ENCODE data around the gene ZCCHC2.

ZCCHC2 gene

DNA sequence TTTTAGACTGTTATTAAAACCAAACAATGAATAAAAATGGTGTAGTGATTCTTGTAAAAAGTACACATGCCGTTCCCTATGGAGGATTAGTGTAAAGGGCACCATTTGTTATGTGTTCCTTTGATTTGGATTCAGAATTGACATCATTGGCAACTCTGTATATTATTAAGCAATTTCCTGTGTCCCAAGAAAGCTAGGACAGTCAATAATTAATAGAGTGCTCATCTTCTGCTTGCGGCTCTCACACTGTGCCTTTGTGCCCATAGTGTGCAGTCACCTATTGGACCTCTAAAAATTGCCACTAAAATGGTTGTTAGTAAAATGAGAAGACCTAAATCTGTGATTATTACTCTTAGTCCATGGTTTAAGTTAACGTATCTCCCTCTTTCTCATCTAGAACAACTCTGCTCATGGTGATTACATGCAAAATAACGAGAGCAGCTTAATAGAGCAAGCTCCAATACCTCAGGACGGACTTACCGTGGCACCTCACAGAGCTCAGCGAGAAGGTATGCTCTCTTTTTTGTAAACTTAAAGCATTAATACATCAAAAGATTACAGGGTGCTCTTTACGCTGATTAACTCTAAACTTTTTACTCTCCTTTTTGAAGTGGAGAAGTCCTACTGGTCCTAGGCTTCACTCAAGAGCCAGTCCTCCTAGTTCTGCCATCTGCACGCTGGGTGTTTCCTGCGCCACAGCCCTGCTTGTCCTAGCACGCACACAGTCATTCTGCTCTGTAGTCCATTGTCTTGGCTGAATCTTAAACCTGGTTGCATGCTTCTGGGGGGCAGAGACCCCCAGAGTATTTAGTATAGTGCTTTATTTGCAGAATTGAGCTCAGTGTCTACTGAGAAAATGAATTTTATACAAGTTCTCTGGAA lies 16.7 kb downstream of the ZCCHC2 start:
- DNase-seq: no peak

DNA sequence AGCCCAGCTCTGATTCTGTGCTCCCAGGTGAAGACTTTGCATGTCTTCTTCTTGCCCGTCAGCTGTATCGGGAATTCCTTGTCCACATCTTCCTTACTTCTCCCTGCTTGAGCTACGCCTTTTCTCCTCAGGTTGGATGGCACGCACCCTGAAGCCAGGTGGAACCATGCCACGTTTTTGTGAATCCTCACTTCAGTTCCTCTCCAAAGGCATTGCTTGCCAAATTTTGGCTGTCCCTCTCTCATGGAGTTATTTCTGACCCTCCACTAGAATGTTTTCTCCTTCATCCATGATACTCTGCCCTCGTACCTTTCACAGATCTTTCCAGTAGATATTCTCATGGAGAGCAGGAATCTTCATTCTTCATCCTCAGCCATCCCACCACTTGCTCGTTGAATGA lies 20.2 kb downstream of the ZCCHC2 start:
- no peak for DNase-seq

DNA sequence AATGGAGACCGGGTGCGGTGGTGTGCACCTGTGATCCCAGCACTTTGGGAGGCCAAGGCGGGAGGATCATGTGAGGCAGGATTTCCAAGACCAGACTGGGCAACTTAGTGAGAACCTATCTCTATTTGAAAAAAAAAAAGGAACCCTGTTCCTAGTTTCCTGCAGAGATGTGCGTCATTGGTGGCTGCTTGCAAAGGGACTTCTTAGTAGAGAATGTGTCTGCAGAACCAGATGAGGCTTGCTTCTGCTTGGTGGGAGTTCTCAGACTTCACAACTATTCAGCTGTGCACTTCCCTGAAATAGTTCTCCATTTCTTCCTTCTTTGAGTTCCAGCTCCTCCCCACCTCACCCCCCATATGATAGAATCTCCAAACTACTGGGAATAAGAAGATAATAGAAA lies 22.3 kb downstream of the ZCCHC2 start:
- DNase-seq: no peak

DNA sequence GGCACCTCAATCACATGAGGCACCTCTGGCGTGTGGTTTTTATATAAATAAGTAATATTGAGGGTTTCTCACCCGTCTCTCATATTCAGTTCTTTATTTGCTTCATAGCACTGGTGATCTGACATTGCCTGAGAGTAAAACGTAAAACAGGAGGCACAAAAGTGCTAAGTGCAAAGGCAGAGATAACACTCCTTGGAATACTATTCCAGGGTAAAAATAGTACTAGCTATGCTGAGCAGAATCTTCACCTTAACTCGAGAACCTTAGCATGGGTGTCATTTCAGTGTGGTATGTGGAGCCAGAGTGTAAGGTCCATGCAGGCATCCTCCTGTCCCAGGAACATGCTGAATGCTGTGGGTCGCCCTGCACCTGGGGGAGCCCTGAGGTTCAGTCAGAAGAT lies 26.9 kb downstream of the ZCCHC2 start:
- no peak for DNase-seq

DNA sequence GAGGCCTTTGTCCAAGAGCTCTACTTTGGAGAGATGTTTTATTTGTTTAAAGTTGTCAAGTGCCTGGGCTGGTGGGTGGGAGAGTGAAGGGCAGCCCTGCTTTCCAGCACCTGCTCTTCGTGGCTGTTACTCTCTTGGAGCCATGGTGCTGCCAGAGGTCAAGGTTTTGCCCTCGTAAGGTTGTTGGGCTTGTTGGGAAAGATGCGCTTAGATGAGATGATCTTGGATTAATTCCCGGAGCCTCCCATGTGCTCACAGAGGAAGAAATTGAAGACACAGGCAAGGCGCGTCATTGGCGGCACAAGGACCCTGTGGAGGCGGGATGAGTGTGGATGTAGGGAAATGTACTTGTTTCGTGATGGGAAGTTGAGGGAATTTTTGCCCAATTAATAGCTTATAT lies 27.9 kb downstream of the ZCCHC2 start:
- no peak for DNase-seq

DNA sequence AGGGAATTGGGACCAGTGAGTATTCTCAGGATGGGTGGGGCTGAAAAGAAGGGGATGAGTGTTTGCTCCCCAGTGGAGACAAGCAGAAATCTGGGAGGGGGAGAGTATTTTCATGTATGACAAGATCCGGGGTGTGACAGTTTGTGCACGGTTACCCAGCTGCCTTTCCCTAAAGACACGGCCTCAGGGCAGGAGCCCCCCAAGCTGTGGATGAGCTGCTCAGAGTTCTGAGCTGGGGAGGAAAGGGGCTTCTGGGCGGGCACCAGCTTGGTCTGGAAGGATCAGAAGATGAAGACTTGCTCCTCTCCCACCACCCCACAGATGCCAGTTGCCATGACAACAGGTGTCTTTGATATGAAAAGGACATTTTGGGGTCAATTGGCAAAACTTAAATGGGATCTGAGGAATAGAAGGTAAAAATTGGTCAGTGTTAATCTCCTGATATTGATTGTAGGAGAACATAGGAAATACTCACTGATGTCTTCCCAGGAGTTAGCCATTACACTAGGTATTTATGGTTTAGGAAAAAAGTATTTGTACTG lies 29.2 kb downstream of the ZCCHC2 start:
- DNase-seq: no peak

DNA sequence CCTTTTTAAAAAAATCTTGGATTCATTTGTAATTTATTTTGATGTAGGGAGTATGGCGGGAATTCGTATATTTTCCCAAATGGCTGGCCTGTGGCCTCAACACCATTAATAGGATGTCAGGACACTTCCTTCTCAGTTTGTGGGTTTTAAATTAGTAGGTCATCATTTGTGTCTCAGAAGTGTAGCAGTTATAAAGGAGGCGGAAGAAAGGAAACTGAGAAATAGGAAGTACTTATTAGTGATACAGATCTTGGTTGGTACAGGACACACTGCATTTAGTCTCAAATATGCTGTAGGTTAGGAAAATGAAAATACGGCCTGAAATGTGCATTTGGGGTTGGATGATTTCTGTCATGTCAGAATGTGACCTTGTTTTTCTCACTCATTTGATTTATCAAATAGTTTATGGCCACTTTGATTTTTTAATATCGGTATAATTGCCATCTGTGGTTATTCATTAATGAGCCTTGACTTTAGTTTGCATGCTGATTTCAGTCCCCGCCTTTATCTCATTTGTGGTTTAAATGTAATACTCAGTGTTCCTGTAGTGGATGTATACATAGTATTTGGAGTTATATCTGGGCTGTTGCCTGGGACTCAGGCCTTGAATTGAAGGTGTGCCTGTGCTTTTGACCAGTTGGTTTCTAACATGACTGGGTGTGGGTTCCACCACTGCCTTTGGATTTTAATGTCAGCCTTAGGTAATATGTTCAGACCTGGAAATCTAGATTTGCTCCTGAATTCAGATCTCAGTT lies 31.4 kb downstream of the ZCCHC2 start:
- no peak for DNase-seq

DNA sequence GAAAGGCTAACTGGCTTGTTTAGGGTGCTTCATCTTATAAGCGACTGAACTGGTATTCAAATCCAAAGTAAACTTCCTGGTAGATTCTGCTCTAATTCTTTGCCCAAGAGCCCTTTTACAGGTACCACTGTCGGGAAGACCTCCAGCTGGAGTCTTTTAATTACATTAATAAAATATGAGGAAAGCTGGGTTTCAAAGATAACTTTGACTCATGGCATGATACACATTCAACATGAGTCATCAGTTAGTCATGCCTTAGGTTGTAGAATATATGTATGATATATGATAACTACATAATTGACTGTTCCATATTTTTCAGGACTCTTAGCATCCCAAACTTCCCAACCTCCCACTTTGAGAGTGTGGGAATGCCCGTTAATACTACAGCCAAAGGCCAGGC lies 32.3 kb downstream of the ZCCHC2 start:
- peak; percentile 47 for DNase-seq

DNA sequence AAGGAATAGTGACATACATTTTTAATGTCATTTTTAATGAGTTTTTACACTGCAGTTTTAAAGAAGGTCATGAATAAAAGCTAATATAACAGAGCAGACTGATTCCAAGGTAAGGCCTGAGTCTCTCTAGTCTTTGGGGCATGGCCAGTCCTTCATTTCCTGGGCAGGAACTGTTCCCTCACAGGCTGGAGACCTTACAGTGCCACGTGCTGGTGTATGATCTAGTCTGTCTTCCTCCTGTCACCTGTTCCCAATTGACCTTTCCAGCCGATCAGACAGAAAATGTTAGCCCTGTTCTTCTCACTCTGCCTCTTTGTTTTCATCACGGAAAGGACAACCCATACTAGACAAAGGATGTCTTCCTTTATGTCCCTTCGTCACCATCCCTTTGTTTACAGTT lies 33.6 kb downstream of the ZCCHC2 start:
- DNase-seq: no peak

DNA sequence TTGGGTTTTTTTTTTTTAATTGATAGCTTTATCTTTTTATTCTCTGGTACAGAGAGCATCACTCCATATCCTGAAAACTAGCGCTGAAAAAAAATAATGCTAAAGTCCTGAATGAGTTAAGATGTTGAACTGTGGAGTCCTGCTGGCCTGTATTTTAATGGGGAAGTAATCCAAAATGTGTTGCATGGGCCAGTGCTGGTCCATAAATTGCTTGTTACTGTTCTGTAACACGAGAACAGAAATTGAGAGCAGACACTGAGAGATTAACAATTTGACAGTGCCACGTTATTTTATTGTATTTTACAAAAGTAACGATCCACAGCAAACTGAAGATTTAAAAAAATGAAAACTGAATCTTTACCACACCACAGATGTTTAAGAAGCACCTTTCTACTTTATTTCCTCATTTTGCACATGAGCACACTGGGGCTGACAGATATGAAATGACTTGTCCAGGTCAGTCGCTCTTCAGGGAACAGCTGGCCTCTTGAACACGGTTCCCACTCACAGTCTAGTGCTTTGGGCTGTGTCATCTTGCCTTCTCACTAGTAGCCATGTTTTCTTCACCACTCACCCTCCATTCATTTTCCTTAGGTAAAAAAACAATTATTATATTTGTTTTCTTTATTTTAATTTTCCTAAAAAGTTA lies 35.3 kb downstream of the ZCCHC2 start:
- DNase-seq: no peak

DNA sequence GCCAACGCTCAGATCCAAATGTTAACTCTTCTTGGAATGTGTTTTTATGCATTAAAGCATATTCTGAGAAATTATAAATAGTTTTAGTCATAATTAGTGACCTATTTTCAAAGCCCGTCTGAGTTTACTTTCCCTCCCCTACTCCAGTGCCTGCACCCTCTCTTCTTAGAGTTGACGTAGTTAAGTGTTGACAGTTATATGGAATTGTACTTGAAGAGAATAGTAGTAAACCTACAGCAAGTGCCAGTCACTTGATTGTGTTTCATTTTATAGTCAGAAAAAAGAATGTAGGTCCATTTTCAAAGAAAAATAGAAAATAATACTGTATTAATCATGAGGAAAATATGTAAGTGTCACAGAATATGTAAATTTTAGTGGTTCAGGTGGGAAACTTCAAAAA lies 41.2 kb downstream of the ZCCHC2 start:
- DNase-seq: no peak

DNA sequence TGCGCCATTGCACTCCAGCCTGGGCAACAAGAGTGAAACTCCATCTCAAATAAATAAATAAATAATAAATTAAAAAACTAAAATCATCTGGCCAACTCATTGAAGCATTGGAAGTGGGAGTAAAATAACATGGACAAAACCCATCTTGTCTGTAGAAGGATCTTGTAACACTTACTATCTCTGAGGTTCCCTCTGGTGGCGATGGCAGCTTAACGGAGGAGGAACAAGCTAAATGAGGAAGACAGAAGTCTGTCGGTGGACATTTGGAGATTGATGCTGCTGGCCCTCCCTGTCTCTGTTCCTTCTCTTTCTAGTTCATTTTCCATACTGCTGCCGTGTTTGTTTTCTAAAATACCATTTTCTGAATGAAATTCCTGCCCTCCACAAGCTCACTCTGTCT lies 43.4 kb downstream of the ZCCHC2 start:
- DNase-seq: peak; percentile 8

DNA sequence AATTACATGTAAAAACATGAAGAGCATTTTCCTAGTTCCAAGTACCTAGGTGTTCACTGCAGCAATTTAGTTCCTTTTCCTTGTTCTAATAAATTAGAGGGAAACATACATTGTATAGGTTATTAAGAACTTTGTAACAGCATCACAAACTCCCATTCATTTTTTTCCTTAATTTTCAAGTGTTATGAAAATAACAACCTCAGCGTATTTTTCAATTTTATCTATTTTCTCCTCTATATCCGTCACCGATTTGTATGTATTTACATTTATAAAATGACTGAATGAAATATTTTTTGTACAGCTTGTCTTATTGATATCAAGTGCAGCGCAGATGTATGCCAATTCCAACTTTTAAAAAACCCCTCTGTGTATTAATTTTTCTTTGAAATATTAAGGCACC lies 44.0 kb downstream of the ZCCHC2 start:
- DNase-seq: no peak

DNA sequence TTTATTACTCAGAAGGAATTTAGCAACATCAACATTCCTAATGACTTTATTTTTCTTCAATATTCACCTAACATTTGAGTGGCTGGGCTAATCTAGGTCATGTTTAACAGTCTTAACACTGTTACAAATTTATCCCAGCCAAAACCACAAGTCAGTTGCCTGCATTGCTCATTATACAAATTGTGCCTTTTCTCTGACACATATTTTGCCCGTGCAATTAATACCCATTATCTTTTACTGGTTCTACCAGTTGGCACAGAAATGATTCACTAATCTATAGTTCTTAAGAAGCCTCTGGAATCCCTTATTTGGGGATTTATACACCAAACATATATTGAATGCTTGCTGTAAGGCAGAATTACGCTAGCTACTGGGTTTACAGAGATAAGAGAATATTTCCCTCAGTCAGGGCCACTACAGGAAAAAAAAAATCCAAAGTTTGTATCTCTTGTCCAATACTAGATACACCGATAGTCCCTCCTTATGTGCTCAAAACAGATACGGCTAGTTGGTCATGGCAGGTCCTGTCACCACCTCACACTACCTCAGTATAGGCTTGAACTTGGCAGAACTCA lies 46.3 kb downstream of the ZCCHC2 start:
- DNase-seq: no peak

DNA sequence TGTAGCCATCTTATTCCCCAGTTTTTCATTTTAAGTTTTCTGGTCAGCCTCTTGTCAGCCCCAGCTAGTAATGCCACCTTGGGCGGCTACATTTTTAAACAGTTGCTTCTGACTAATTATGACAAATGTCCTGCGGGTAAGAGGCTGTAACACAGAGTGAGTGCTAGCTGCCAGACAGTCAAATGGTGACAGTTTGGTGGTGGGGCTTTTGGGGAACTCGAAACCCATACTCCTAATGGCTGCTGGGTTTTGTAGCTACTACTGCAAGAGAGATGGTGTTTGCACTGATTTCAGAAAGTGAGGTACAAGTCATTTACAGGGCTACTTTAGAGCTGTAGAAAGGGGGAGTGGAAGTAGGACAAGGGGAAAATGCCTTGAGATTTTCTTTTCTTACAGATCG lies 48.2 kb downstream of the ZCCHC2 start:
- no peak for DNase-seq

DNA sequence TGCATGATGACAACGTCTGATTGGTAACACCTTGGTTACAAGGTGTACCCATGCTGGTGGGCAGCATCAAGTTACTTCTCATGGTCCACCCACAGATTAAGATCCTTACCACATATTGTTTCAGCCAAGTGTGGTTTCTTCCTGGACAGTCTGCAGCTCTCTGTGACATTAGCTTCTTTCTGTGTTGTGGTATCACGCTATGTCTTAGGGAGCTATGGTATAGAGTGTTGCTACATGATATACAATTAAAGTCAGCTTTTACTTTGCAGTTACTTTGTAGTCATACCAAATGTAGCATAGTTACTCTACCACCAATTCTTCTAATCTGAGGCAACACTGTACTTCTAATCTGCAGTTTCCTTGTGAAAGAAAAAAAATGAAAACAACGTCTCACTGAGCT lies 48.8 kb downstream of the ZCCHC2 start:
- no peak for DNase-seq

DNA sequence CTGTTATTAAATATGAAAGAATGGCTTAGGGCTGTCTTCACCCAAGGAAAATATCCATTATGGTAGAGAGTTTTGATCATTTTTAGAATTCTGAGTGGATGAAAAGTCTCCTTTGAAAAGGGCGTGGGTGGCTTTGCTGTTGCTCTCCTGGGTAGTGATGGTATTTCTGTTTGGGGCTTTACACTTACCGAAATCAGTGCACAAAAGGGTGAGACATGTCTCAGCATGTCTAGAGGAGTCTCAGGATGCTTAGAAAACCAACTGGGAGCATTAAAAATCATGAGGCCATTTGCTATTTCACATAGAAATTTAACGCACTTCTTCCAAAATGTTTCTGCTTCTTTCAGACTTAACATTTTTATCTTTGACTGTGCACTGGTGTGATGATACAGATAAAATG lies 49.6 kb downstream of the ZCCHC2 start:
- no peak for DNase-seq

DNA sequence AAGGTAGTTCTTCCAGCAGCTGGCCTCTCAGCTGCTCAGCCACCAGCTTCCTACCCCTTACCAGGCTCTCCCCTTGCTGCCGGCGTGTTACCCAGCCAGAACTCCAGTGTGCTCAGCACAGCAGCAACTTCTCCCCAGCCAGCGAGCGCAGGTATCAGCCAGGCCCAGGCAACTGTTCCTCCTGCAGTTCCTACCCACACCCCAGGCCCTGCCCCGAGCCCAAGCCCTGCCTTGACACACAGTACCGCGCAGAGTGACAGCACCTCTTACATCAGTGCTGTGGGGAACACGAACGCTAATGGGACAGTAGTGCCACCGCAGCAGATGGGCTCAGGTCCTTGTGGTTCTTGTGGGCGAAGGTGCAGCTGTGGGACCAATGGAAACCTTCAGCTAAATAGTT lies 52.0 kb downstream of the ZCCHC2 start:
- DNase-seq: no peak

DNA sequence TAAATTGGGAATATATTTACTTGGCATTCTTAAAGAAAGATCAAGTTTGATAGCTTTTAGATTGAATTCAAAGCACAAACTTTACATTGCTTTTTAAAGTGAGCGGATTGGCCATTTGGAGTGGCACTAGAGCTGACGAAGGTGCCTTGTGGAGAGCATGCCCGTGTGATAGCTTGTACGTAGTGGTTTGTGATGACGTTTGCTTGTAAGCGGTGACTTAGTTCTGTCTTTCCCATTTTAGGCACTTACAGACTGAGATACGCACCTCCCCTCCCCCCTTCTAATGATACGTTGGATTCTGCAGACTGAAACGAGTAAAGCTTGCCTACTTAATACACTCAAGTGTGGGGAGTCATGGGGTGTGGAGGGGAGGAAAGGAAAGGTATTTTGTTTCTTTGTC lies 53.4 kb downstream of the ZCCHC2 start:
- no peak for DNase-seq

DNA sequence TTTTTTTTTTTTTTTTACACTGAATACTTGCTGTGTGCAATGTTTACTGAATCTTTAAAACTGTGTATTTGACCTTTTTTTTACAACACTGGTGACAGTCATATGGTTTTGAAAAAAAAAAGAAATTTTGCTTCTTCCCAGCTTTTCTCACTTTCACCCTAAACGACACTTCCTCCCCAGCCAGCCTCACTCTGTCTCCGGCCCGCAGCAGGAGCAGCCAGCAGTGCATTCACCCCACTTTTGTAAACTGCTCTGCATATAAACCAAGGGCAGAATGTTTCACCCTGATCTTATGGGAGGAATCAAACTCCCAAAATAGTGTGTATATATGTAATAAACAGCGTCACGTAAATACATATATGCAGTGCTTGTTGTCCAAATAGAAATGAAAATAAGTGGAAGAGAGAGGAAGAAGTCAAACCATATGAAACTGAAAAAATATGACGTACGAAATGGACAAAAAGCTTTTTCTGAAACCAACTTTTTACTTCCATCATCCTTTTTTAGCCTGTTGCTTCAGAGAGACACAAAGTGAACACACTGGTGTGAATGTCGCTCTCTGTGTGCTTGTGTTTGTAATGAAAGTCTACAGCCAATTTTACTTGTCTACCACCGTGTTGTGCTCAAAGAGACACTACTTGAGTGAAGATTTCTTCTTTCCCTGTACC lies 54.2 kb downstream of the ZCCHC2 start:
- no peak for DNase-seq

DNA sequence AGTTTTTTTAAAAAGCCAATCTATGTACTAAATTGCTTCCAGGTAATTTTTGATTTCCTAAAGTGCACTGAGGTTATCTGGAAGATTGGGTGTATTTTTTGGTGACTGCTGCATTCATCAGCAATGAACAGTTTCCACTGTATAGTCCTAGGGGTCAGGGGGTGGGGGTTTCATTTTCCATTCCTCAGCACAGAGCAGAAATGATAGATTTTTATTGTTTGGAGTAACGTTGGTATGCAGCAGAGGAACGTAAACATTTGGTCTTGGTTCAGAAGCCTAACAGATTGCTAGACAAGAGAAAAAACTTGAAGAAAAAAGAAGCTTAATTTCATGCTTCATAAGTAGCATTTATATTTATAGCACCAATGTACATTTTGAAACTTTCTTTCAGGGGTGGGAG lies 54.9 kb downstream of the ZCCHC2 start:
- no peak for DNase-seq

DNA sequence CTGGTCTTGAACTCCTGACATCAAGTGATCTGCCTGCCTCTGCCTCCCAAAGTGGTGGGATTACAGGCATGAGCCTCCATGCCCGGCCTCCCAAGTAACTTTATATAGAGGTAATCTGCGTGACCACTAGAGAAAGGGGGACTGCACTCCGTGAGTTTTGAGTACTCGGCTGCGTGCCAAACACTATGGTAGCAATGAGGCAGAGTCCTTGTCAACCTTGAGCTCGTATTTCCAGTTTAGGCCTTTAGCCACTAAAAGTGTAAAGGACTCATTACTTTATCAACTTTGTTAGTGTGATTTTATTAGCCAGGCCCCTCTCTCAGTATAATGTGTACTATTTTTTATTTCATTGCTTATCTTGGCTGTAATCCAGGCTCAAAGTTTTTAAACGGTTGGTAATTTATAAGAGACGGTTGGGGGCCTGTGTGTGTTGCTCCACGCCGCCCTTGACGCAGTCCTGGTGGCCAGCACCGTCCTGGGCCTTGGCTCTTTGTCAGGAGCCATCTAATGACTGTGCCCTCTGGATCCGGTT lies 56.2 kb downstream of the ZCCHC2 start:
- DNase-seq: no peak
